GM18505 (cell line): ENCODE data around the gene SPAG5.

Experiments used
- ATAC-seq: cut with Tn5 transposase; IDR thresholded peaks from one replicate; pipeline ENCODE4 v1.9.1; 2021; ENCODE audit not compliant: unreplicated experiment
- POLR2A ChIP-seq: IDR thresholded peaks from 4 replicates; pipeline ENCODE4 v1.6.1; 2011; ENCODE audit warnings: borderline replicate concordance; ENCODE audit not compliant: insufficient read depth, insufficient read length; ENCODE audit errors: extremely low read depth

The SPAG5 gene, protein sequence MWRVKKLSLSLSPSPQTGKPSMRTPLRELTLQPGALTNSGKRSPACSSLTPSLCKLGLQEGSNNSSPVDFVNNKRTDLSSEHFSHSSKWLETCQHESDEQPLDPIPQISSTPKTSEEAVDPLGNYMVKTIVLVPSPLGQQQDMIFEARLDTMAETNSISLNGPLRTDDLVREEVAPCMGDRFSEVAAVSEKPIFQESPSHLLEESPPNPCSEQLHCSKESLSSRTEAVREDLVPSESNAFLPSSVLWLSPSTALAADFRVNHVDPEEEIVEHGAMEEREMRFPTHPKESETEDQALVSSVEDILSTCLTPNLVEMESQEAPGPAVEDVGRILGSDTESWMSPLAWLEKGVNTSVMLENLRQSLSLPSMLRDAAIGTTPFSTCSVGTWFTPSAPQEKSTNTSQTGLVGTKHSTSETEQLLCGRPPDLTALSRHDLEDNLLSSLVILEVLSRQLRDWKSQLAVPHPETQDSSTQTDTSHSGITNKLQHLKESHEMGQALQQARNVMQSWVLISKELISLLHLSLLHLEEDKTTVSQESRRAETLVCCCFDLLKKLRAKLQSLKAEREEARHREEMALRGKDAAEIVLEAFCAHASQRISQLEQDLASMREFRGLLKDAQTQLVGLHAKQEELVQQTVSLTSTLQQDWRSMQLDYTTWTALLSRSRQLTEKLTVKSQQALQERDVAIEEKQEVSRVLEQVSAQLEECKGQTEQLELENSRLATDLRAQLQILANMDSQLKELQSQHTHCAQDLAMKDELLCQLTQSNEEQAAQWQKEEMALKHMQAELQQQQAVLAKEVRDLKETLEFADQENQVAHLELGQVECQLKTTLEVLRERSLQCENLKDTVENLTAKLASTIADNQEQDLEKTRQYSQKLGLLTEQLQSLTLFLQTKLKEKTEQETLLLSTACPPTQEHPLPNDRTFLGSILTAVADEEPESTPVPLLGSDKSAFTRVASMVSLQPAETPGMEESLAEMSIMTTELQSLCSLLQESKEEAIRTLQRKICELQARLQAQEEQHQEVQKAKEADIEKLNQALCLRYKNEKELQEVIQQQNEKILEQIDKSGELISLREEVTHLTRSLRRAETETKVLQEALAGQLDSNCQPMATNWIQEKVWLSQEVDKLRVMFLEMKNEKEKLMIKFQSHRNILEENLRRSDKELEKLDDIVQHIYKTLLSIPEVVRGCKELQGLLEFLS

DNA sequence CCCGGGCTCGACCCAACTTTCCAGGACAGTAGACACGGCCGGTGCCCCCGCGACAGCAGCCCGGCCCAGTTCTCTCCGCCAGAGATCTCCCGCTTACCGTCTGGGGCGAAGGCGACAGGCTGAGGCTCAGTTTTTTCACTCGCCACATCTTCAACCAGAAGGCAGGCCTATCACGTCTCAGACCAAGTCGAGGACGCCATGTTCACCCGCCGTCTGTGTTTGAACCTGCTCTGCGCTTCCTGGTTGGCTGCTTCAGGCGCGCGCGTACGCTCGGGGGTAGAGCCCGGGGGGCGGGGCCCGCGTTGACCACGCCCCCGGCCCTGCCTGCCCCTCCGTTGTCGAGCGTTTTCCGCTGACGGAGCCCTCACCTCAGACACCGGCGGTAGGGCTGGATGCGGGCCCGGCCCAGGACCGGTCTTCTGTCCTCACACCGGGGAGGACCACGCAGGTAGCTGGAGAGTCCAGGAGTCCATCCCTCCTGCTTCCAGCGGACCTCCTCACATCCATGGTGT lies at the start of gene SPAG5:
Gene SPAG5, minus strand, starts transcription at position 227 of the 512 bp plus-strand sequence. Its CDS starts 79 bp downstream, at position 148.
- TF ChIP-seq POLR2A: peak; percentile 92
- peak; percentile 84 for ATAC-seq

DNA sequence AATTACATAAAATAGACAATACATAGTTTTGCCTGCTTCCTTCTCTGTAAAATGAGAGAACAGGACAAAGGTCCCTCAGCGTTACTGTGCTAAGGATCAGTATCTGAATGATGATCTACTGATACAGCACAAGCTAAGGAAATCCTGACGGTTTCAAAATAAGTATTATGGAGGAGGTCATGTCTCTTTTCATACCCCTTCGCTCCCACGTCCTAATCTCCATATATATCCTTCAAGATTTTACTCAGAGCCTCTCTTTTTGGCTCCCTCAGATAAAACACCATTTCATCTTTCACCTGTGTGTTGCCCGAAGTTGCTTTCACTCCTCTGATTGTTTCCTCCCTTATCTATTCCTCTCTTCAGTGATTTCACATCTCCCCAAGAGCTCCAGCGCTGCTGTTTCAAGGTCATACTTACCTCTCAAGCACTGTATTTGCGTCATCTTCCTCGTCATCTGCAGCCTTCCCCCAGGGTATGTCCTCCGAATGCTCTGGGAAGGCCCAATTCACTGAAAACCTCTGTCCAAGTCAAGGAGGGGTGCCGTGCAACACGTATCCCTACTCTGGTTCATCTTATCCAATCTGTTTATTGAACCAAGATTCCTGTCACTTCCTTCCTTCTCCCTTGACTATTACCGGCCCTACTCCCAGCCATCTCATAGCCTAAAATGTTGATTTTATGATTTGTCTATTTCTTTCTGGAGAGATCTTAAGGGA lies 47.4 kb upstream of the SPAG5 start:
- ATAC-seq: no peak
- no peak for TF ChIP-seq POLR2A

DNA sequence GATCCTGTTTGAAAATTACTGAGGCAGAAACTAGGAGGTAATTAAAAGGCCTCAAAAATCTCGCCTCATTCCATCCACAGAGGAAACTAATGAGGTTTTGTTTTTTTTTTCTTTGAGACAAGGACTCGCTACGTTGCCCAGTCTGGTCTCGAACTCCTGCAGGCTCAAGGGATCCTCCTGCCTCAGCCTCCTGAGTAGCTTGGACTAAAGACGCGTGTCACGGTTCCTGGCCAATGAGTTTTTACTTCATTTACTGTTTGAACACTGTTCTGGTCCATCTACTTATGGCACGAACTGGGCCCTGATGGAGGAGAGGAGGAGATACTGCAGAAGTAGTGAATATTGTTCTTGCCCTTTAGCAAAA lies 46.7 kb upstream of the SPAG5 start:
- TF ChIP-seq POLR2A: no peak
- ATAC-seq: no peak

DNA sequence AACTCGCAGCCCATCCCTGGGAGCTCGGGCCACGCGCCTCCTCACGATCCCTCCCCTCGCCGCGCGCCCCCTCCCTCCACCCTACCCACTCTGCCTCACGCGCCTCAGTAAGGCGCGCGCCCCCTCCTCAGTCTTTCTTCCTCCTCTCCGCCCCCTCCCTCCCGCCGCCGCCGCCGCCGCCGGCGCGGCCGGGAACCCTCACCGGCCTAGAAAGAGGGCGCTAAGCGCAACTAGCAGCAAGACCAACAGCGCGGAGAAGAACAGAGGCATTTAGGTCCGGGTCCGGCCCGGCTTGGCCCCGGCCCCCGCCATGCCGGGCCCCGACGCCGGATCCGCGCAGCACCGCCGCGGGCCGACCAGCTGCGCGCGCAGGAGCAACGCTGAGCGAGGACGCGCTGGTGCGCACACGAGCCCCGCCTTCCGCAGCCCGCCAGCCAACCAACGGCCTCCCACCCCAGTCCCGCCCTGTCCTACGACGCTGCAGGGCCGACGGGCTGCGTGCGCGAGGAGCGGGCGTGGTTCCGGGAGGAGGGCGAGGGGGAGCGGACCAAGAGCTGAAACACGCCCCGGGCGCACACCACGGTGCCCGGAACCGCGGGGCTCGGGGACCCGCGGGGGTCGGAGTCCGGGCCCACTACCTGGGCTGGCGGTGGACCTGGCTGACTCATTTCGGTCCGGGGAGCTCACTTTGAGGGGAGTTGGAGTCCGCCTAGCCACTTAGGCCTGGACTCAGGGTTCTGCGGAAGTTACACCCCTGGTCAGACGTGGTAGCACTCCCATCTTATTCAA lies 46.2 kb upstream of the SPAG5 start, which contains the start of gene BLTP2:
Gene BLTP2, minus strand, starts transcription at position 372 of the 789 bp plus-strand sequence. Its CDS starts 102 bp downstream, at position 270.
- peak; percentile 92 for ATAC-seq
- peak; percentile 87 for TF ChIP-seq POLR2A

DNA sequence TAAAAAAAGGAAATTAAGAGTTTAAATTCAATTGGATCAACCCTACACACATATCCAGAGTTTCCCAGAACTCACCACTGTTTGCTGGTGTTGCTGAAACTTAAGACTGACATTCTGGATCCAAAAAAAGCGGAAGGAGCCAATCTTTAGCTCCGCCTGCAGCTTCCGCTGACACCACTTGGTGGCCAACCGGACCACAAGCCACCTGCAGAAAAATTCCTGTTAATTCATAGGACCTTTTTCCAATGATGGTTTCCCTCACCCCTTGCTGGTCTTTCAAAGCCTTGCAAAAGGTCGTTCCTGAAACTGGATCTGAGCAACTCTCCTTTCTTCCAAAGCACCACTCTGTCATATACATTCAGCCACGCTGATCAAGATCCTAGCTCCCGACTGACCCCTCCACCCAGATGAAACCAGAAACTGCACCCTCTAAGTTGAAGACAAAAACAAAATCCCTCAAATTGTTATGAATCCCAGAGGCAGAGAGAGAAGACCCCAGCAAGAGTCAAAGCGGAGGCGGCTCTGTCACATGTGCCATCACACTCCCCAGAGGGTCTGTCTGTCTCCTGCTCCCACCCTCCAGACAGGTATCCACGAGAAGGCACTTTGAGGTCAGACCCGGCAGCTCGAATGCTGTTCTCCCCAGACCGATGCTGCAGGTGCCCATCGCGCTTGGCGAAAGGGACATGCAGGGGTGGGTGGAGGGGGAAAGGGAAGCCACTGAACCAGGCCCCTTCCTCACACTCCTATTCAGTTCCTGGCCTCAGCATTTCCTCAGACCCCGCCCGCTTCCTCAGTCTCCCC lies 45.4 kb upstream of the SPAG5 start:
- peak; percentile 9 for ATAC-seq
- TF ChIP-seq POLR2A: peak; percentile 37

DNA sequence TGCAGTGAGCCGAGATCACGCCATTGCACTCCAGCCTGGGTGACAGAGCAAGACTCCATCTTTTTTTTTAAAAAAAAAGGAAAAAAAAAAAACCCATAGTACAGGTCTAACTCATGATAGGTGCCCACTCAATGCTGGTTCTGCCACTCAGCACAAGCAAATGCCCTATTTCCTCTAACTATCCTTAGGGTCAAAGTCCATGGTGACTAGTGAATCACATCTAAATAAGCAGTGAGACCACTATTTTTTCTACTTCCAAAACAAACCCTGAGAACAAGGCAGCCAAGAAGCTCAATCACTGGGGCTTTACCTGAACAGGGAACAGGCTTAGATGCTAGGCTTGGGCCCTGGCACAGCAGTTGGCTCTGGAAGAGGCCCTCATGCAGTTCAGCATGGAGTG lies 42.8 kb upstream of the SPAG5 start:
- no peak for TF ChIP-seq POLR2A
- no peak for ATAC-seq

DNA sequence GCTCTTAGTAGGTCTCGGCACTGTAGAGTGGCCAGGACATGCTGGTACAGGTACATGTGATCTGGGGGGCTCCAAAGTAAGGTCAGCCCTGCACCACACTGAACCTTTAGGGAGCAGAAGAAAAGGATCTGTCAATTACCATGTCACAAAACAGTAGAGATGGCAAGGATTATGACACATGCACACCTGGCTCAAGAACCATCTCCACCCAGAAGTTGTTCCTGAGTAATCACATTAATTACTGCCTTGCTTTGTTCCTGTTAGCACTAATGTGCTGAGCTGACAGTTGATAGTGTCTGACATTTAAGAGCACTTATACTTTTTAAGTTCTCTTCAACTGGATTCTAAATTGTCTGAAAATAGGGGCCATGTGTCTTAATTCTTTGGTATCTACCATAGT lies 36.7 kb upstream of the SPAG5 start:
- no peak for ATAC-seq
- no peak for TF ChIP-seq POLR2A

DNA sequence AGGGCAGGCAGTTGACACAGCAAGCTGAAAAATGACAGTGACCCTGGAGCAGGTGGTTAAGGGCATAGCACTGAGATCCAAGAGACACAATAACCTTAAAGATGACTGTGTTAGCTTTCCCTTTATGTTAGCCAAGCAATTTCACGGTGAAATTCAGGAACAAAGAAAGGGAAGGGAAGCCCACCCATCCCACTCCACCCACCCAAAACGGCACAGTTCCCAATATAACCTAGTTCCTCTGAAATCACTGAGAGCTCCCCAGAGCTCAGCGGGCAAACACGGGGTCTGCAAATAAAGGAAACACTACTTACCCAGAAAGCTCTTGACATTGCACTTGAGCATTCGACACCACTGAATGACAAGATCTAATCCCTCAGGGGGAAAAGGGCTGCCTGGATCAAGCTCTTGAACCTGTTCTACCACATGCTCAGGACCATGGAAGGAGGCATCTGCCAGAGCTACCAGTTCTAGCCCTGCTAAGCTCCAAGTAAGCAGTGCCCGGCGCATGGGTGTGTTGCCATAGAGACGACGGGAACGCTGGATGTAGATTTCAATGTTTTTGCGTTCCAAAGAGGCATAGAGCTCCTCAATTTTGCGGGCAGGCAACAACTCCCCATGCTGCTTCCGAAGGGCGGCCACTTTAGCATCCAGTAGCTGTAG lies 35.5 kb upstream of the SPAG5 start:
- no peak for ATAC-seq
- no peak for TF ChIP-seq POLR2A

DNA sequence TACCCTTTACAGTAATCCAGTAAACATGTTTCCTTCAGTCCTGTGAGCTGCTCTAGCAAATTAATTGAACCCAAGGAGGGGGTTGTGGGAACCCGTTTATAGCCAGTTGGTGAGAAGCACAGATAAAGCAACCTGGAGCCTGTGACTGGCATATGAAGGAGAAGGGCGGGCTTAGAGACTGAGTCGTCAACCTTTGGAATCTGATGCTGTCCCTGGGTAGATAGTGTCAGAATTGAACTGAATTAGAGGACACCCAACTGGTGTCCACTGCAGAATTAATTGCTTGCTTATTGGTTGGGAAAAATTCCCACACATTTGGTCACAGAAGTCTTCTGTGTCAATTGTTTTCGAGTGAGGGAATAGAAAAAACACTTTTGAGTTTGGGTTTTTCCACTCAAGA lies 28.0 kb upstream of the SPAG5 start:
- TF ChIP-seq POLR2A: no peak
- ATAC-seq: no peak

DNA sequence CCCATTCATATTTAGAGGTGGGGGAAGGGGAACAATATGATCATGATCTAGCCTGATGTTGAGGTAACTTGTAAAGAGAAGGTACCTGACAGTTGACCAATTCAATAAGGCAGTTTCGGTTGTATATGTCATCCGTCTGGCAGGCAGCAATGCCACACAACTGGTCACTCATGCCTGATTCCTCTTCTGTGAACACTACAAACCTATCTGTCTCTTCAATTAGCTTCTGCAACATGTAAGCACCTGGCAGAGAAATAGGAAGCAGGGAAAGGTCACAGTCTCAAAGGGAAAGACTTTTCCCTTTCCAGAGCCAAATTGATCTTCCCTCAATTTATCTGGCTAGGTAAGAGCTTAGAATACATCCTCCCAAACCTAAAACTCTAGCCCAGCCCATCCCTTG lies 25.3 kb upstream of the SPAG5 start:
- ATAC-seq: no peak
- TF ChIP-seq POLR2A: no peak
